Pons (tissue), 1 donor: ENCODE data around the gene RAP1GDS1.

Source experiments
- DNase-seq: peaks from one replicate; pipeline ENCODE4 v3.0.0-alpha.2; 2016; ENCODE audit warnings: low spot score

The RAP1GDS1 gene

DNA sequence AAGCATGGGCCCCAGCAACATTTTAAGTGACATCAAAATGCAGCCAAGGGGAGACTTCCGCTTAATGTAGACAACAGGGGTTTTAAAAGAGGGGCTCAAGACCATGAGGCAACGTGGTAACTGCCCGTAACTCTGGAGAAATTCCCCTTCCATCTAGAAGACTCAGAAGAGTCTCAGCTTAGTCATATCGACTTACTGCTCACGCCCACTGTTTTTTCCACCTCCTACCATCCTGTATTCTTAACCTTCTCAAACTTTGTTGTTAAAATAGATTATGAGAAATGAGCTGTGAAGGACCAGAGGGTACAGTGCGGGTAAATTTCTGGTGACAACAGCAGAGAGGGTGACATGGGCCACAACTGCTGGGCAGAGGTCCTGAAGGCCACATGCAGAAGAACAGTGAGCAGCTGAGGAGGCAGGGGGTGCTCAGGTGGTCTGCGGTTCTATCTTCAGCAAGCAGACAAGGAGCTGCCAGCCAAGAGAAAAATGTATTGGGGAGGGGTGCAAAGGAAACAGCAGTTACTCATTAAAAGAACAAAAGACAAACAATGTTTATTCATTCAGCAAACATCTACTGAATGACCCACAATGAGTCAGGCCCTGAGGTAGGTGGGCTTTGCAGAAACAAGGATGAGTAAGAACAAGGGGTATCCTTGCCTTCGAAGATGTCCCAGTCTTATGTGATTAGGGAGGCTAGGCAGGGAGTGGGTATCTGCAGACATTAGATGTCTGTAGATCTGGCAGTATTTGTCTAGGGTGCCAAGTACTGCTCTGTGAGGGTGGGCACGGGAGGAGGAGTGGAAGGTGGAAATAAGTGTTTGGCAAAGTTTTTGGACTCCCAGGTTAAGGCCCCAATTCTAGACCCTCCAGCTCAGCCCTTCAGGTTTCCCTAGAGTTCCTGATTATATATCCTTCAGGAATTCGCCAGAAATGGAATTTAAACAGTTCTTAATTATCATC is 221.9 kb downstream of the RAP1GDS1 start:
- no peak for DNase-seq

DNA sequence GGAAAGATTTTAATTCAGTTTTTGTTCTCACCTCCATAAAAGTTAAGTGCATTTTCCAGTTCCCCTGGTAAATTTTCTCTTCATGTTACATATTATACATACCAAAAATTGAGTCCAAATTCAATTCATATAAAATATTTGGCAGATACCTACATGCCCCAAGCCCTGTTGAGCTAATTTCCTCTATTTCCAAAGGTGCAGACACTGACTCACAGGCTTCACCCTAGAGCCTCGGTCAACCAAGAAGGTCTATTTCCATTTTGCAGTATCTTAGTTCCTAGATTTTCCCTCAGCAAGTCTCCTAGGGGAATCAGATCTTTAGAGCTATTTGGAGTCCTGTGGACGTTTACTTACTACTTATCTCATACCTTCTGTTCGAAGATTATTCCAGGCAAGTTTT is 222.8 kb downstream of the RAP1GDS1 start:
- no peak for DNase-seq

DNA sequence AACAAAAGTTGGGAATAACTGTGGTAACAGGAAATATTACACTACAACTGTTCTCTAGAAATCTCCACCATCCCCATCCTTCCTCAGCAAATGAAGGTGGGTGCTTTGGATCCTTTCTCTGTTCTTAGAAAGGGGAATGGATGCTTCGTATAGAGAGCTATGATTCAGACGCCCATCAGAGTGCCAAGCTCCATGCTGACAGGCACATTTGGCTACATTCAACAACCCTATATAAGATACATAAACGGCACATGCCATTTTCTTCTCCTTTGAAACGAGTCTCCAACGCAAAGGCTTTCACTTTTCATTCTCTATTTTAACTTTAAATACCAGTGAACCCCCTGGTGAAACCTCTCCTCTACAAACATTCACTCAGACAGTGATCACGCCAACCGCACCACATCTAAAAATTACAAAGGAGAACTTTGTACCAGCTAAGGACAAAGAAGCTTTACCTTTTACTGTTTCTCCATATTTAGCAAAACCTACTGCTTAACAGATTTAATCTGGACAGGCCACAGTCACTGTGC is 224.7 kb downstream of the RAP1GDS1 start:
- no peak for DNase-seq

DNA sequence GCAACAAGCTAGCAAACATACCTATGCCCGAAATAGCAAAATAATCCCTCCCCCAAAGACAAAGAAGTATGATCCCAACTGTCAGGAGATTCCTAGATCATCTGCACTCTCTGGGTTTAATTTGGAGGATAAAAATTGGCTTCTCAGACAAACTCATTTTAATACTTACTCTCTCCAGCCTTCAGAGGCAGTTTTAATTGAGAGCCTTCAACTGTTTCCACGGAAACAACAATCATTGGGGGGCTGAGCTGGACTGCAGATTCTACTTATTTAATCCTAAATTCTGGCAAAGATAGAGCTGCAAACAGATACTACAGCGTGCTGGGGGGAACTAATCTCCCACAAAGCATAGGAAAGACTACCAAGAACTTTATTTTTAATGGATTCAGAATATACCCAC is 229.1 kb downstream of the RAP1GDS1 start:
- DNase-seq = no peak

DNA sequence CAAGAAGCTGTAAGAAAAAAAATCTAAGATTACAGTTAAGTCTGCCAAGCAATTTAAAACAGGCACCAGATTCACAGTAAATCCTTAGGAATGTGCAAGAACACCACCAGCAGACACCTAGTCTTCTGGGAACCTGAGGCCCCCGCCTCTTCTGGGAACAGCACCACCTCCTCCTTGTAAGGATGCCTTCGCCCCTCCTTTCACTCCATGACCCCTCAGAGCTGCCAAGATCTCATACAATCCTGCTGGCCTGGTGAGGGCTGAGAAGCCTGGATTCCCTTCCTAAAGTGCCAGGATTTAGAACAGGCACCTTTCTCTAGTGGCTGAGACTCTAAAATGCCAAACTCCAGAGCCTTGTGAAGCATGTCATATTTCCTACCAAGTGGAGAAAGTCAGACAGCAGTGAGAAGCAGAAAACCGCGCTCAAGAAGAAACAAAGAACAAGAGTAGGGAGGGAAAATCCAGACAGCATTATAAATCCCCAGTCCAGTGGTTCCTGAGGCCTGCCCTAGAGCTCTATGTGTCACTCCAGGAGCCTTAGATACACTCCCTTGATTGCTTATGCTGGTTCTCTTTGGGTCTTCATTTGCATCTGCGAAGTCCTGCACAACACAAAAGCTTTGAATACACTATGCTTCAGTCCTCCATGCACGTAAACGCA is 230.8 kb downstream of the RAP1GDS1 start:
- DNase-seq = no peak

DNA sequence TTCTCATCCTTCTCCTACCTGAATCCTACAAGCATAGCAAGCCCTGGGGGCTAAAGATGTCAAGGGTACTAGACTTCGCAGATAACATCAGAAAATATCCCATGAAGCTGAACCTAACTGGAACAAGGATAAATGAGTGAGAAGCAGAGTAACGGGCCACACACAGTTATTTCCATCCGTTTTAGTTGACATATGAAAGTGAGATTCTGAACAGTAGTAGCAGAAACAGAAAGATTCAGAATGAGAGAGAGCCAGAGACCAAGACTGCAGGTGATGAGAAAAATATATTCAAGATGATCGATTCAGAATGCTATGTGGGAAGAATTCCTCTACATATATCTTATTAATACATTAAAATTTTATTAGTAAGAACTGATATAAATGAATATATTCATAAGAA is 232.1 kb downstream of the RAP1GDS1 start:
- no peak for DNase-seq
